ENCODE measurements around the gene ATP11A. TPM values are rescaled to one million over a fixed set of nuclear protein-coding genes. Genes with fewer than 3 reads are reported as not detected.

ATP11A gene
- total RNA-seq, 1 experiment from 2014 or later, result 65.3 TPM

GRCh38 chr13:112648966-112649690, 40.7 kb upstream of the ATP11A start:
- DNase-seq, result no peak
- no peak overlapping the region for H3K9ac ChIP-seq (ENCODE audit: extremely low read depth, insufficient read length, low read length)
- H4K8ac ChIP-seq (replicated peaks; ENCODE audit: insufficient read length, low read depth, low read length), result no peak overlapping the region

More at GRCh38 chr13:112648966-112649690, 40.7 kb upstream of the ATP11A start:
- Histone ChIP-seq H3K4ac (ENCODE audit: low read depth, low read length) (no peak overlapping the region), H2BK12ac (ENCODE audit: insufficient read length, low read depth, low read length) (no peak overlapping the region), H3K4me1 (ENCODE audit: insufficient read depth, low read length) (no peaks in the 10 kb centered on the region), H3K14ac (ENCODE audit: insufficient read depth, low read length) (no peak overlapping the region; the same call in 1 of the 2 replicates), H2AK5ac (ENCODE audit: insufficient read length, low read length) (no peak overlapping the region), H3K9me3 (ENCODE audit: control insufficient read depth, low read depth, low read length) (no peaks in the 10 kb centered on the region), H3K79me1 (ENCODE audit: insufficient read depth, low read depth, low read length, poor library complexity, severe bottlenecking) (no peaks in the 10 kb centered on the region), H2BK120ac (ENCODE audit: low read depth, low read length, poor library complexity, severe bottlenecking) (no peak overlapping the region), H3K23me2 (ENCODE audit: insufficient read length, low read depth, low read length, poor library complexity, severe bottlenecking) (no peaks in the 10 kb centered on the region), H2BK15ac (ENCODE audit: low read depth, low read length) (no peak overlapping the region), H3T11ph (ENCODE audit: low read length) (no peak overlapping the region), H2BK5ac (ENCODE audit: insufficient read length, low read length) (no peak overlapping the region), H3K79me2 (ENCODE audit: insufficient read depth, low read length) (no peaks in the 10 kb centered on the region), H4K91ac (ENCODE audit: insufficient read length, low read depth, low read length) (no peak overlapping the region), H4K5ac (ENCODE audit: insufficient read length, low read depth, low read length) (no peak overlapping the region), H2AFZ (ENCODE audit: low read length) (no peak overlapping the region), H3K56ac (ENCODE audit: insufficient read length, low read depth, low read length) (no peak overlapping the region), H3K23ac (ENCODE audit: insufficient read length, low read depth, low read length) (no peak overlapping the region), H3K27me3 (ENCODE audit: insufficient read depth, low read length) (no peaks in the 10 kb centered on the region; the same call in 1 of the 2 replicates), H4K20me1 (ENCODE audit: control insufficient read depth, insufficient read depth, insufficient read length) (no peaks in the 10 kb centered on the region), H2BK20ac (ENCODE audit: low read depth, low read length, poor library complexity, severe bottlenecking) (no peak overlapping the region), H3K27ac (ENCODE audit: insufficient read length, low read depth, low read length) (no peak overlapping the region), H3K4me2 (ENCODE audit: insufficient read depth, insufficient read length, low read length) (no peak overlapping the region), H3K18ac (ENCODE audit: insufficient read length, low read depth, low read length) (no peak overlapping the region)
- Mint-ChIP-seq H3K9me3 (no peaks in the 10 kb centered on the region), H3K36me3 (ENCODE audit: insufficient read depth in 1 of 3, low read depth in 3 of 3) (no peaks in the 10 kb centered on the region), H3K4me3 (no peak overlapping the region; a peak in 1 of 5 replicates), H3K27ac (no peak overlapping the region; a peak in 1 of 7 replicates), H3K4me1 (peaks cover 20 to 22% of the 10 kb centered on the region in 2 experiments), H3K27me3 (ENCODE audit: low read depth) (peaks cover 26% of the 10 kb centered on the region)
- WGBS (ENCODE audit: extremely low coverage, insufficient read length, low lambda C conversion rate), result no CpG with 5 or more reads among the region's 31 CpGs
- TF ChIP-seq, protein P1, sequence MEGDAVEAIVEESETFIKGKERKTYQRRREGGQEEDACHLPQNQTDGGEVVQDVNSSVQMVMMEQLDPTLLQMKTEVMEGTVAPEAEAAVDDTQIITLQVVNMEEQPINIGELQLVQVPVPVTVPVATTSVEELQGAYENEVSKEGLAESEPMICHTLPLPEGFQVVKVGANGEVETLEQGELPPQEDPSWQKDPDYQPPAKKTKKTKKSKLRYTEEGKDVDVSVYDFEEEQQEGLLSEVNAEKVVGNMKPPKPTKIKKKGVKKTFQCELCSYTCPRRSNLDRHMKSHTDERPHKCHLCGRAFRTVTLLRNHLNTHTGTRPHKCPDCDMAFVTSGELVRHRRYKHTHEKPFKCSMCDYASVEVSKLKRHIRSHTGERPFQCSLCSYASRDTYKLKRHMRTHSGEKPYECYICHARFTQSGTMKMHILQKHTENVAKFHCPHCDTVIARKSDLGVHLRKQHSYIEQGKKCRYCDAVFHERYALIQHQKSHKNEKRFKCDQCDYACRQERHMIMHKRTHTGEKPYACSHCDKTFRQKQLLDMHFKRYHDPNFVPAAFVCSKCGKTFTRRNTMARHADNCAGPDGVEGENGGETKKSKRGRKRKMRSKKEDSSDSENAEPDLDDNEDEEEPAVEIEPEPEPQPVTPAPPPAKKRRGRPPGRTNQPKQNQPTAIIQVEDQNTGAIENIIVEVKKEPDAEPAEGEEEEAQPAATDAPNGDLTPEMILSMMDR (conservative IDR thresholded peaks at IDR 0.05), result no peak

Data from H9 (cell line).